ENCODE data around the gene PRRG1. TPM values are rescaled to one million over a fixed set of nuclear protein-coding genes. Genes with fewer than 3 reads are reported as not detected.

Gene PRRG1
- total RNA-seq, 1 experiment from 2014 or later = 23.4 TPM

DNA sequence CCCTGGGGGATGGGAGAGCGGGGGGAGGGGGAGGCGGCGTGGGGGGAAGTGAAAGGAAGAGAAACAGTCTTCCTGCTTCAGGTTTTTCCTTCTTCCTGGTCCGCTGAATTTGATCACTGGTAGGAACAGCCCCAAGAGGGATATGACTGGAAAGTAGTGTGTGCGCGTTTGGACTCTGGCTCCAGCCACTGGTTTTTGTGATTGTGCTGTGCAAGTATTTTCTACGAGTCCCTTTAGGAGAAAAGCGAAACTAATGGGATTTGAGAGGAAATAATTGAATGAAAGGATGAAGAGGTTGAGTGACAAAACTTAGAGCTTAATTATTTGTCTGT lies 836 bp downstream of the PRRG1 start:
- peak in 1 of 2 experiments; percentile 7 for DNase-seq (ENCODE audit: low read depth in 1 of 2, low spot score in 2 of 2)
- peaks cover 23% of the 10 kb centered on the region for H3K4me1 ChIP-seq (replicated peaks)
- H3K9me3 ChIP-seq (replicated peaks) = no peaks in the 10 kb centered on the region
- H3K4me3 ChIP-seq = peak overlapping the region; percentile 73
- no peaks in the 10 kb centered on the region for H3K36me3 ChIP-seq
- peak overlapping the region; percentile 53 for H3K27ac ChIP-seq
- H3K27me3 ChIP-seq (replicated peaks) = no peaks in the 10 kb centered on the region

DNA sequence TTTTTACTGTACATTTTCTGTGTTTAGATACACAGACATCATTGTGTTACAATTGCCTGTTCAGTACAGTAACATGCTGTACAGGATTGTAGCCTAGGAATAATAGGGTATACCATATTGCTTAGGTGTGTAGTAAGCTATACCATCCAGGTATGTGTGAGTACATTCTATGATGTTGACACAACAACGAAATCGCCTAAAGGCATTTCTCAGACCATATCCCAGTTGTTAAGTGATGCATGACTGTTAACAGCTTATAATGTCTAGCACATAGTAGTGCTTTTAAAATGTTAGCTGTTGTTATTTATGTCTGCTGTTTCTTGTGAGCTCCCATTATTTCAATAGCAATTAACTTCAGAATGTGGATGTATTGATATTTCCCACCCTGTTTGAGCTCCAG lies 4.5 kb downstream of the PRRG1 start:
- Histone ChIP-seq H3K9me3 (replicated peaks) (no peaks in the 10 kb centered on the region), H3K4me1 (replicated peaks) (no peaks in the 10 kb centered on the region; the same call in 1 of the 2 replicates), H3K27me3 (replicated peaks) (no peaks in the 10 kb centered on the region), H3K4me3 (no peak overlapping the region), H3K27ac (no peak overlapping the region), H3K36me3 (no peaks in the 10 kb centered on the region)
- no peak for DNase-seq (ENCODE audit: low read depth in 1 of 2, low spot score in 2 of 2)

DNA sequence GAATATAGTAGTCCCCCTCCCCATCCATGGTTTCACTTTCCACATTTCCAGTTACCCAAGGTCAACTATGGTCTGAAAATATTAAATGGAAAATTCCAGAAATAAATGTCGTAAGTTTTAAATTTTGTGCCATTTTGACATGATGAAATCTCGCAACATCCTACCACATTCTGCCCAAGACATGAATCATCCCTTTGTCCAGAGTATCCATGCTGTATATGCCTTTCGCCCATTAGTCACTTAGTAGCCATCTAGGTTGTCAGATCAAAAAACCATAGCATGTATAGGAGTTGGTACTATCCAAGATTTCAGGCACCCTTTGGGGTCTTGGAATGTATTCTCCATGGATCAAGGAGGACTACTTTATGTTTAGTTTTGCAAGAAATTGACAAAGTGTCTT lies 8.3 kb downstream of the PRRG1 start:
- no peak overlapping the region for H3K27ac ChIP-seq
- H3K4me1 ChIP-seq (replicated peaks) = no peaks in the 10 kb centered on the region
- H3K4me3 ChIP-seq = no peak overlapping the region
- no peaks in the 10 kb centered on the region for H3K36me3 ChIP-seq
- H3K27me3 ChIP-seq (replicated peaks) = no peaks in the 10 kb centered on the region
- no peaks in the 10 kb centered on the region for H3K9me3 ChIP-seq (replicated peaks)
- no peak for DNase-seq (ENCODE audit: low read depth in 1 of 2, low spot score in 2 of 2)

DNA sequence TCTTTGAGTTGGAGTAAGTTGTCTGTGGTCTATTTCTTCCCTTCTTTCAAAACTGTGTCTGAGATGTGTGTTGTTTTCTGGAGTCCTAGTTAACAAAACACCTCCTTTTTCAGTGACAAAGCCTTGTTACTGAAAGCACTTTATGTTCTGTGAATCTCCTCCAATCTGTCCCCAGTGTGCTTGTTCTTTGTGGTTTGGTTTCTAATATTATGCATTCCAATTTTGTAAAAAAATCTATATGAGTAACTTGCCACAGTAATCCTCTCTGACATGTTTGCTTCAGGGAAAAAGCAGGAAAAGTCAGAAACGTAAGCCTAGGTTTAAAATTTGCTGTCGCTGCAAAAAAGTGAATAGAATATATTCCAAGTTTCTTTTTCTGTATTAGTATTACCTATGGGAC lies 12.4 kb downstream of the PRRG1 start:
- no peak for DNase-seq (ENCODE audit: low read depth in 1 of 2, low spot score in 2 of 2)
- H3K9me3 ChIP-seq (replicated peaks) = no peaks in the 10 kb centered on the region
- no peaks in the 10 kb centered on the region for H3K4me1 ChIP-seq (replicated peaks)
- H3K36me3 ChIP-seq = no peaks in the 10 kb centered on the region
- no peak overlapping the region for H3K4me3 ChIP-seq
- H3K27ac ChIP-seq = no peak overlapping the region
- H3K27me3 ChIP-seq (replicated peaks) = no peaks in the 10 kb centered on the region

DNA sequence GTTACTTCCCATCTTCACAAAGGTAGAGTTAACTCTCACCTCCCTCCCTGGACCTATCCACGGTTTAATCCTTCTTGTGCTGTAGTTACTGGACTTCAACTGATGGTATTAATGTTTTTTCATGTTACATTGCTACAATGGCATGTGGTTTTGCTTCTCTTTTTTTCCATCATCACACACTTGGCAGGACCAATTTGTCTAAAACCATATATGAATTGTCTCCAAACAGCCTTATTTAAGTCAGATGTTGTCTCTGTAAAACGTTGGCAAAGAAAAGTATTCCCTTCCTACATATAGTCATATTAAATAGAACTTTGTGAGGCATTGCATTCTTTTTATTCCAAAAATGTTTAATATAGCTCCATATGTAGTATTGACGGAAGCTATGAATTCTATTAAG lies 15.5 kb downstream of the PRRG1 start:
- no peaks in the 10 kb centered on the region for H3K9me3 ChIP-seq (replicated peaks)
- no peaks in the 10 kb centered on the region for H3K27me3 ChIP-seq (replicated peaks)
- no peaks in the 10 kb centered on the region for H3K4me1 ChIP-seq (replicated peaks)
- no peak overlapping the region for H3K27ac ChIP-seq
- H3K4me3 ChIP-seq = no peak overlapping the region
- DNase-seq (ENCODE audit: low read depth in 1 of 2, low spot score in 2 of 2) = no peak
- no peaks in the 10 kb centered on the region for H3K36me3 ChIP-seq

DNA sequence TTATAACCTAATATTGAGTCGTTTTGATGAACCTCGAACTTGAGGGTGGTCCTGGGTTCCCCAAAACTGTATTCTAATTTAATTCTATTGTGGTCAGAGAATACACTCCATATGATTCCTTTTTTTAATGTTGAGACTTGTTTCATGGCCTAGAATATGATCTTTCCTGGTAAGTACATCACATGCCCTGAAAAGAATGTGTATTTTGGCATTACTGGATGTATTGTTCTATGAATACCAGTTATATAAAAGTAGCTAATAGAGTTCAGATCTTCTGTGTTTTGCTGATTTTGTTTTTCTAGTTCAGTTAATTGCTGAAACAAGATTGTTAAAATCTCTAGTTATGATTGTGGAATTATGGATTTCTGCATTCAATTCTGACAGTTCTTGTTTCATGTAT lies 18.8 kb downstream of the PRRG1 start:
- Histone ChIP-seq H3K4me1 (replicated peaks) (no peaks in the 10 kb centered on the region), H3K27me3 (replicated peaks) (no peaks in the 10 kb centered on the region), H3K27ac (no peak overlapping the region), H3K9me3 (replicated peaks) (no peaks in the 10 kb centered on the region), H3K36me3 (no peaks in the 10 kb centered on the region), H3K4me3 (no peak overlapping the region)
- no peak for DNase-seq (ENCODE audit: low read depth in 1 of 2, low spot score in 2 of 2)

DNA sequence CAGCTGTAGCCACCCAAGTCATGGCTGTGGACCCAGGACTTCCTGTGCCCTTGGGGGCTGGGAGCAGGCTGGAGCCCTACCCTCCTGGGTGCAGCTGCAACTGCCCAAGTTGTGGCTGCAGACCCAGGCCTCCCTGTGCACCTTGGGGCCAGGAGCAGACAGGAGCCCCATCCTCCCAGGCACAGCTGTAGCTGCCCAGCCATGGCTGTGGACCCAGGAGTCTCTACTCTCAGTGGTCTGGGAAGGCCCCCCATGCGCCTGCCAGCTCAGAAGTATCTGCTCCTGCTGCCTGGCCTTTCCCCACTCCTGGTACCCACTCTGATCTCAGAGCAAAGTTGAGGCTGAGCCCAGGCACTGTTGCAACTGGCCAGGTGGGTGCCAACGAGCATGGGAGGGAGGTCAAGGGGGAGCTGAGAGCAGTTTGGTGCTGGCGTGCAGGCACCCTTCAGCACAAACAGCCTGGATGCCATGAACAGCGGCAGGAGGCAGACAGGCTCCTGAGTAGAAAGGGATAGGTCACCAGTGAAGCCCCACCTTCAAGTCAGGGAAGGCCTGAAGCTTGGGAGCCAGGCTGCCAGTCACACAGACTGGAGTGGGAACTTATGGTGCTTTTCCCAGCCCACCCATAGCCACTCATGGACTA lies 21.5 kb downstream of the PRRG1 start:
- DNase-seq (ENCODE audit: low read depth in 1 of 2, low spot score in 2 of 2) = no peak
- no peak overlapping the region for H3K27ac ChIP-seq
- H3K9me3 ChIP-seq (replicated peaks) = no peaks in the 10 kb centered on the region
- H3K36me3 ChIP-seq = no peaks in the 10 kb centered on the region
- no peak overlapping the region for H3K4me3 ChIP-seq
- H3K27me3 ChIP-seq (replicated peaks) = no peaks in the 10 kb centered on the region
- H3K4me1 ChIP-seq (replicated peaks) = no peaks in the 10 kb centered on the region

DNA sequence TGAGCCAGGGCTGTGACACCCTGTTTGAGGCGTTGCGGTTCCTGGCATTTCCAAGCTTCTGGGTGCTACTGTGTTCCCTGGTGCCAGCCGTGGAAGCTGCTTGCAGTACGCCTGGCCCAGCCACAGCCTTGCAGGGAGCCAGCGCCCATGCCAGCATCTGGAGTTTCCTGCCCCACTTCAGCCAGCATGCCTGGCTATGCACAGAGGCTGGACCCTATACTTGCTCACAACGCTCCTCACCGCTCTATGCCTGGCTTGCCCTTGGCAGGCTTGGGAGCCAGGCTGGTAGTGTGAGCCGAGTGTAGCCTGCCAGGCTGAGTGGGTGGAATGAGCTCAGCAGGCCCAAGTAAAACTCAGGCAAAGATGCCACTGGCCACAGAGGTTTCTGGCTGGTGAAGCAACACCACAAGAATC lies 22.4 kb downstream of the PRRG1 start:
- Histone ChIP-seq H3K36me3 (no peaks in the 10 kb centered on the region), H3K27ac (no peak overlapping the region), H3K4me3 (no peak overlapping the region), H3K4me1 (replicated peaks) (no peaks in the 10 kb centered on the region), H3K9me3 (replicated peaks) (no peaks in the 10 kb centered on the region), H3K27me3 (replicated peaks) (no peaks in the 10 kb centered on the region)
- no peak for DNase-seq (ENCODE audit: low read depth in 1 of 2, low spot score in 2 of 2)

DNA sequence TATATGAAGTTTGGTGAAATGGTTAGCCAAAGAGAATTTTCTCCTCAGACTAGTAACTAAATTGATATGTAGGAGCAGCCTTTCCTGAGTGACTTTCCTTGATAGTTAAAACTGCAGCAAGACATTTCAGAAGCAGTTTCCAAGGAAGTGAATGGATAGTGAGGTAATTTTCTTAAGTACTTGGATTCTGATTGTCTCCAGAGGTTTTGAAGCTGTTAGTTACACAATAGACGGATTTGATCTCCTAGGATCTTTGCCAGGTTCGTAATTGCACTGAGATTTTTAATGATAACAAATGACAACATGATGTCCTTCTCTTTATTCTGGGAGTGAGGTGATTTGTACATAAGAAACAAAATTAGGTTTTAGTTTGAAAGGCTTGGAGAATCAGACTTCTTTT lies 29.2 kb downstream of the PRRG1 start:
- Histone ChIP-seq H3K27ac (no peak overlapping the region), H3K36me3 (no peaks in the 10 kb centered on the region), H3K9me3 (replicated peaks) (no peaks in the 10 kb centered on the region), H3K4me1 (replicated peaks) (peaks cover 15% of the 10 kb centered on the region), H3K4me3 (no peak overlapping the region), H3K27me3 (replicated peaks) (no peaks in the 10 kb centered on the region)
- DNase-seq (ENCODE audit: low read depth in 1 of 2, low spot score in 2 of 2) = peak in 1 of 2 experiments; percentile 0

DNA sequence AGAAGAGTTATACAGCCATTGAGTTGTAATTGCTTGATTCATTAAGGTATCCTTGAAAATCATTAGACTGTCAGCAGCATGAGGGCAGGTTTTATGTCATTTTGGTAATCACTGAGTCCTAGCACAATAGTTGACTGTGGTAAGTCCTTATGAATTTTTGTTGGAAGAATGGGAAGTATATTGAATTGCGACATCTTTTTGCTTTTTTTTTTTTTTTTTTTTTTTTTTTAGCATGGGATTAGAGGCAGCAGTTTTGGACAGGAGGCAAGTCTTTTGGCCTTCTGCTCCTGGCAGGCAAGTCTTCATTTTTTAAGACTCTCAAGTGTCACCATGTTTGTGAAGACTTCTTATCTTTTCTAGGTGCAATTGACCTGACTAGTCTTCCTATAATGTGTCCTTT lies 29.7 kb downstream of the PRRG1 start:
- no peaks in the 10 kb centered on the region for H3K27me3 ChIP-seq (replicated peaks)
- peaks cover 15% of the 10 kb centered on the region for H3K4me1 ChIP-seq (replicated peaks)
- no peaks in the 10 kb centered on the region for H3K36me3 ChIP-seq
- no peak overlapping the region for H3K4me3 ChIP-seq
- H3K9me3 ChIP-seq (replicated peaks) = no peaks in the 10 kb centered on the region
- no peak overlapping the region for H3K27ac ChIP-seq
- no peak for DNase-seq (ENCODE audit: low read depth in 1 of 2, low spot score in 2 of 2)

DNA sequence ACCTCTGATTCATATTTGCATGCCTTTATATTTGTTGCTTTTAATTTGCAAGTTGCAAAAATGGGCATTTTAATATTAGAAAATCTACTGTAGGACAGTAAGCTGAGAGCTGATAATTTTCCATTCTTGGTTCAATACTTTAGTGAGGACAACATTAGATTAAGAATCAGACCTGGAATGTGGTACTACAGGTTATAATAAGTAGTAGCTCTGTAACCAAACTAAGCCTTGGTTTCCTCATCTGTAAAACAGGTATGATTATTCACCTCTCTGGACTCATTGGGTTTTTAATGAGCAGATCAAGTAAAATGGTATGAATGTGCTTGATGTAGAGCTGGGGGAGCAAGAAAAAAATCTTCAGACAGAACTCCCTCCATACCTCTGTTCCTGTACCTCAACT lies 31.1 kb downstream of the PRRG1 start:
- no peak overlapping the region for H3K27ac ChIP-seq
- no peak overlapping the region for H3K4me3 ChIP-seq
- peaks cover 15% of the 10 kb centered on the region for H3K4me1 ChIP-seq (replicated peaks)
- no peaks in the 10 kb centered on the region for H3K9me3 ChIP-seq (replicated peaks)
- no peaks in the 10 kb centered on the region for H3K27me3 ChIP-seq (replicated peaks)
- no peak for DNase-seq (ENCODE audit: low read depth in 1 of 2, low spot score in 2 of 2)
- H3K36me3 ChIP-seq = no peaks in the 10 kb centered on the region

DNA sequence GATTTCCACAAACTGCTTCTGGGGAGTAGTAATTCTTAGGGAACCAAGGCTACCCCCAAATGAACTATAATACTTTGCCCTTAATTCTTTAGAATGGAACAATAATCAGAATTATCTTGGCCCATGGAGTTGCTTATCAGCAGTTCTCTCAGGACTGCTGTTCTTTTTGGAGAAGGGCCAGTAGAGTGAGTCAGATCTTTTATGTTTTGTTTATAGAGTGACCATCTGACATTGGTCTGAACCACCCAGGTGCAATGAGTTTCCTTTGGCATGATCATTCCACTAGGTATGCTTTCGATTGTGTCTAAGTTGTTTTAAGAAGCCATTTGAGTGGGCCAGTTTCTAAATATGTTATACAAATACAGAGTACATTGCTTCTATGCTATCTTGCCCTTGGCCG lies 31.8 kb downstream of the PRRG1 start:
- DNase-seq (ENCODE audit: low read depth in 1 of 2, low spot score in 2 of 2) = peak; percentile 40 to 58
- no peak overlapping the region for H3K27ac ChIP-seq
- H3K4me3 ChIP-seq = no peak overlapping the region
- H3K9me3 ChIP-seq (replicated peaks) = no peaks in the 10 kb centered on the region
- H3K4me1 ChIP-seq (replicated peaks) = peaks cover 15% of the 10 kb centered on the region
- H3K36me3 ChIP-seq = no peaks in the 10 kb centered on the region
- H3K27me3 ChIP-seq (replicated peaks) = no peaks in the 10 kb centered on the region

DNA sequence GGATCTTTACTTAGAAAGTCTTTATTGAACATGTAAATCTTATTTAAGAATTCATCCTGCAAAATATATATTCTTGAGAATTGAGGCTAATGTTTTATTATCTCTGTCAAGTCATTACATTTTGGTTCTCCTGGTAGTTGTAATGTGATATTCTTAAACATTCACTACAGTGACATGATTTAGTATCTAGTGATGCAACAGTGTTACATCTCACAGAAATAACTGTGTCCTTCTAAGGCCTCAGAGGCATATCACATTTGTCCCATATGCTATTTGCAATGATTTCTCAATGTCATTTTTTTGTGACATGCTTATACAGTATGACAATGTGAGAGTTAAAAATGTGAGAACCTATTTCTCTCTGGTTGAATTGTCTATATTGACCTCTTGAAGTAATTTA lies 34.1 kb downstream of the PRRG1 start:
- no peak for DNase-seq (ENCODE audit: low read depth in 1 of 2, low spot score in 2 of 2)
- Histone ChIP-seq H3K27ac (no peak overlapping the region), H3K4me3 (no peak overlapping the region), H3K9me3 (replicated peaks) (no peaks in the 10 kb centered on the region), H3K27me3 (replicated peaks) (no peaks in the 10 kb centered on the region), H3K36me3 (no peaks in the 10 kb centered on the region), H3K4me1 (replicated peaks) (peaks cover 12% of the 10 kb centered on the region)

DNA sequence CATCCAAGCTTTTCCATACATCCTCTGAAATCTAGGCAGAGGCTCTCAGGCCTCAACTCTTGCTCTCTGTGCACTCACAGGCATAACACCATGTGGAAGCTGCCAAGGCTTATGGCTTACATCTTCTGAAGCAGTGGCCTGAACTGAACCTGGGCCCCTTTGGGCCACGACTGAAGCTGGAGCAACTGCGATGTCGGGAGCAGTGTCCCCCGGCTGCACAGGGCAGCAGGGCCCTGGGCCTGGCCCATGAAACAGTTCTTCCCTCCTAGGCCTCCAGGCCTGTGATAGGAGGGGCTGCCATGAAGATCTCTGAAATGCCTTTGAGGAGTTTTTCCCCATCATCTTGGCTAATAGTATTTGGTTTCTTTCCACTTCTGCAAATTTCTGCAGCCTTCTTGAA lies 39.2 kb downstream of the PRRG1 start:
- Histone ChIP-seq H3K27me3 (replicated peaks) (no peaks in the 10 kb centered on the region), H3K9me3 (replicated peaks) (no peaks in the 10 kb centered on the region), H3K27ac (no peak overlapping the region), H3K36me3 (no peaks in the 10 kb centered on the region), H3K4me1 (replicated peaks) (no peaks in the 10 kb centered on the region), H3K4me3 (no peak overlapping the region)
- no peak for DNase-seq (ENCODE audit: low read depth in 1 of 2, low spot score in 2 of 2)

DNA sequence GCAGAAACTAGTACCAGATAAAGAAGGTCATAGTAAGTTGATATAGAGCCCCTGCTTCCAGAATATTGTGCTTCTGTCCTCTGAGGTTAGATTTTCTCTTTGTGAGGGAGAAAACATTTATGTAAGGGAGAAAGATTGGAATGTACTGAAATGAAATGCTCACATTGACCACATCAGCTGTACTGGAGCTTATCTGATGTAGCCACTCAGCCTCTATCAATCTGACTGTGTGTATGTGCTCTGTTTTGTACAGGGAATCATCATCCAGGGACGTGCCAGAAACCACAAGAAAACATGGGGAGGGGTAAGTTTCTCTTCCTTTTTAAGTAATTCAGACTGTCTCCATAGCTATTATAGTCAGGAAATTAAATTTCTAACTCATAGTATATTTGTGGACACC lies 56.8 kb downstream of the PRRG1 start:
- peaks cover 7% of the 10 kb centered on the region for H3K4me1 ChIP-seq (replicated peaks)
- no peaks in the 10 kb centered on the region for H3K27me3 ChIP-seq (replicated peaks)
- no peak for DNase-seq (ENCODE audit: low read depth in 1 of 2, low spot score in 2 of 2)
- no peaks in the 10 kb centered on the region for H3K36me3 ChIP-seq
- no peak overlapping the region for H3K27ac ChIP-seq
- no peaks in the 10 kb centered on the region for H3K9me3 ChIP-seq (replicated peaks)
- H3K4me3 ChIP-seq = no peak overlapping the region

Measured in SJSA1 (cell line).